Spleen (tissue), 11 donors: ENCODE results near the gene ZNF76. TPM values are rescaled to one million over a fixed set of nuclear protein-coding genes. Genes with fewer than 3 reads are reported as not detected.

ENCODE experiments used
- DNase-seq: peaks from one replicate; pipeline ENCODE4 v3.0.0-alpha.2; 2020
- H3K27ac ChIP-seq, 8 donors: fragments of 200-600 bp; sonication (generic) in 7 of 8; 1 replicate in 4 of 8; 2 replicates in 4 of 8; pipeline versions ENCODE4 v1.5.0 to v1.8.0; 2016 to 2021; ENCODE audit warnings: inconsistent platforms in 4 of 8, mild to moderate bottlenecking in 4 of 8, moderate library complexity in 1 of 8
- H3K27me3 ChIP-seq, 7 donors: fragments of 200-600 bp; sonication (generic) in 6 of 7; replicated peaks in 1 of 7; 1 replicate in 4 of 7; 2 replicates in 3 of 7; pipeline versions ENCODE4 v1.5.0 to v1.8.0; 2016 to 2021; ENCODE audit warnings: inconsistent platforms in 3 of 7, mild to moderate bottlenecking in 1 of 7
- H3K36me3 ChIP-seq, 6 donors: fragments of 200-600 bp; sonication (generic) in 5 of 6; 1 replicate in 4 of 6; 2 replicates in 2 of 6; pipeline versions ENCODE4 v1.5.0 to v1.8.0; 2016 to 2021; ENCODE audit warnings: inconsistent platforms in 2 of 6
- H3K4me1 ChIP-seq, 6 donors: fragments of 200-600 bp; sonication (generic) in 5 of 6; 1 replicate in 3 of 6; 2 replicates in 3 of 6; pipeline versions ENCODE4 v1.5.0 to v1.8.0; 2016 to 2021; ENCODE audit warnings: inconsistent platforms in 3 of 6
- H3K4me3 ChIP-seq, 8 donors: fragments of 200-600 bp; sonication (generic) in 7 of 8; 1 replicate in 4 of 8; 2 replicates in 4 of 8; pipeline versions ENCODE4 v1.5.0 to v1.8.0; 2016 to 2021; ENCODE audit warnings: inconsistent platforms in 4 of 8, mild to moderate bottlenecking in 4 of 8, moderate library complexity in 2 of 8
- H3K9me3 ChIP-seq, 8 donors: fragments of 200-600 bp; sonication (generic) in 7 of 8; 1 replicate in 4 of 8; 2 replicates in 4 of 8; pipeline versions ENCODE4 v1.5.0 to v1.8.0; 2016 to 2021; ENCODE audit warnings: inconsistent platforms in 4 of 8
- CTCF ChIP-seq, 11 experiments: fragments of 200-600 bp in 7 of 11; fragments of 450-650 bp in 4 of 11; sonication (generic) in 4 of 11; IDR thresholded peaks in 8 of 11; conservative IDR thresholded peaks in 3 of 11; 1 replicate in 7 of 11; 2 replicates in 4 of 11; pipeline versions ENCODE4 v1.4.0 to v1.8.0; 2016 to 2021; ENCODE audit warnings: antibody characterized with exemption in 11 of 11, inconsistent platforms in 4 of 11, mild to moderate bottlenecking in 1 of 11
- POLR2A ChIP-seq, 3 donors: fragments of 450-650 bp; IDR thresholded peaks; one replicate each; pipeline ENCODE4 v1.5.1; 2017; ENCODE audit warnings: antibody characterized with exemption in 3 of 3, mild to moderate bottlenecking in 1 of 3
- POLR2AphosphoS5 ChIP-seq, 3 donors: sonication (generic); formaldehyde crosslinking; IDR thresholded peaks; one replicate each; pipeline ENCODE4 v1.5.1; 2017; ENCODE audit warnings: antibody characterized with exemption in 3 of 3
- WGBS, 5 donors: extraction: QIAGEN DNeasy Blood & Tissue Kit in 3 of 5; methylation state at CpG; one replicate each; pipeline versions ENCODE4 v1.1.5 to v1.1.7; 2013 to 2018; 5-methylcytosine and 5-hydroxymethylcytosine counted together
- intact Hi-C: fragments of 100-400 bp; cut with DNase I; formaldehyde crosslinking; loops from one replicate; pipeline ENCODE4 v1.15.0; 2023; ENCODE audit warnings: low total_unique reads
- polyA plus RNA-seq, 3 donors: library from polyadenylated mRNA; stranded (reverse); fragments of 200-250 nt; gene quantifications; one replicate each; pipeline ENCODE4 v1.2.1, GENCODE V29; 2013
- total RNA-seq, 7 donors: library from RNA; depleted of rRNA in 3 of 7; stranded (reverse); fragments of >200 nt in 3 of 7; fragmentation: NEBNext Ultra II Directional in 4 of 7; extraction: Animal tissue kit (Norgen Biotek cat#: 25700) in 4 of 7; gene quantifications; one replicate each; pipeline versions ENCODE4 v1.1.0 to v1.2.1, GENCODE V29; 2016 to 2021
- donor health status: healthy with polysubstance abuse.
- donor health status: DM: no; HTN: no; CAD: no; lungs with moderate emphysema.
- donor health status: DM: no; HTN: no; CAD: no.
- donor health status: Bipolar disorder and iron deficiency.
- donor health status: healthy.
- donor health status: DM: no; HTN: no; CAD: no.
- donor health status: DM: yes; HTN: yes; CAD: no.

Gene ZNF76
- total and polyA plus RNA-seq, 10 donors, result 25.6 to 80.0 (median 57.8) TPM

- peak; percentile 4 for DNase-seq
- WGBS, 5 donors, result 92 to 98% (median 94%) methylated on average over 5 of the region's 5 CpGs
- no peaks in the 10 kb centered on the region for H3K27me3 ChIP-seq
These were observed 30.2 kb upstream of the ZNF76 start for GRCh38 chr6:35229304-35229703.

GRCh38 chr6:35230498-35230897 lies 29.0 kb upstream of the ZNF76 start:
- peak; percentile 8 for DNase-seq
- no peaks in the 10 kb centered on the region for H3K27me3 ChIP-seq
- H3K4me3 ChIP-seq, result no peak overlapping the region
- H3K36me3 ChIP-seq, result no peaks in the 10 kb centered on the region
- no peak overlapping the region for H3K27ac ChIP-seq
- intact Hi-C loops, result no loop called here
- TF ChIP-seq CTCF (IDR thresholded peaks at IDR 0.05 in 8 of 11, conservative IDR thresholded peaks at IDR 0.05 in 3 of 11) (no peak), POLR2AphosphoS5 (IDR thresholded peaks at IDR 0.05) (no peak), POLR2A (IDR thresholded peaks at IDR 0.05) (no peak)
- H3K4me1 ChIP-seq, result no peaks in the 10 kb centered on the region
- peaks cover 0 to 8% (median 0%) of the 10 kb centered on the region in 8 donors for H3K9me3 ChIP-seq
- WGBS, 5 donors, result 83 to 100% (median 89%) methylated on average over 1 of the region's 1 CpG

More at GRCh38 chr6:35229304-35229703, 30.2 kb upstream of the ZNF76 start:
- TF ChIP-seq POLR2A (IDR thresholded peaks at IDR 0.05) (no peak), CTCF (IDR thresholded peaks at IDR 0.05 in 8 of 11, conservative IDR thresholded peaks at IDR 0.05 in 3 of 11) (no peak), POLR2AphosphoS5 (IDR thresholded peaks at IDR 0.05) (no peak)
- no peak overlapping the region for H3K27ac ChIP-seq
- H3K9me3 ChIP-seq, result no peaks in the 10 kb centered on the region
- no peaks in the 10 kb centered on the region for H3K36me3 ChIP-seq
- H3K4me1 ChIP-seq, result no peaks in the 10 kb centered on the region
- H3K4me3 ChIP-seq, result no peak overlapping the region
- intact Hi-C loops, result no loop called here

DNA sequence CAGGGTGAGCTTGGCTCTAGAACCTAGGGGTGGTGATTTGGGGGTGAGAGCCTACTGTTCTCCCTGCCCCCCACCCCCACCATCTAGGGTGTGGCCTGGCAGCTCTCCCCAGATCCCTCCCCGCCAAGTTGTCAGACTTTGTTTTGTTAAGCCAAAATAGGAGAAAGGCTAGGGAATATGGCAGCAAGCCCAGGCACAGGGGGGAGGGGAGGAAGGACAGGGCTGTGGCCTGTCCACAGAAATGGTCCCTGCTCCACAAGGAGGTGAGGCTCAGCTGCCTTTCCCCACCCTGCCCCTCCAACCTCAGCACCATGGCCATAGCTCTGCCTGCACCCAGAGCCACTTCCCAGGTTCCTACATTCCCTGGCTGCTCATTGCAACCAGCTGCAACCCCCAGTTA lies 28.6 kb upstream of the ZNF76 start:
- intact Hi-C loops, result no loop called here
- Histone ChIP-seq H3K4me3 (no peak overlapping the region), H3K36me3 (no peaks in the 10 kb centered on the region), H3K4me1 (no peaks in the 10 kb centered on the region), H3K9me3 (peaks cover 0 to 9% (median 0%) of the 10 kb centered on the region in 8 donors), H3K27me3 (no peaks in the 10 kb centered on the region), H3K27ac (no peak overlapping the region)
- TF ChIP-seq POLR2A (IDR thresholded peaks at IDR 0.05) (no peak), CTCF (IDR thresholded peaks at IDR 0.05 in 8 of 11, conservative IDR thresholded peaks at IDR 0.05 in 3 of 11) (no peak), POLR2AphosphoS5 (IDR thresholded peaks at IDR 0.05) (no peak)
- peak; percentile 44 for DNase-seq
- 71 to 100% (median 82%) methylated on average over 1 of the region's 1 CpG for WGBS, 5 donors

- peak; percentile 36 for DNase-seq
- H3K36me3 ChIP-seq, result no peaks in the 10 kb centered on the region
- WGBS, 5 donors, result 95 to 98% (median 97%) methylated on average over 7 of the region's 7 CpGs
- H3K4me1 ChIP-seq, result no peaks in the 10 kb centered on the region
- no peaks in the 10 kb centered on the region for H3K27me3 ChIP-seq
- H3K27ac ChIP-seq, result no peak overlapping the region
- TF ChIP-seq CTCF (IDR thresholded peaks at IDR 0.05 in 8 of 11, conservative IDR thresholded peaks at IDR 0.05 in 3 of 11) (no peak), POLR2A (IDR thresholded peaks at IDR 0.05) (no peak), POLR2AphosphoS5 (IDR thresholded peaks at IDR 0.05) (no peak)
- peaks cover 0 to 9% (median 0%) of the 10 kb centered on the region in 8 donors for H3K9me3 ChIP-seq
- intact Hi-C loops, result no loop called here
- no peak overlapping the region for H3K4me3 ChIP-seq
These were observed 28.0 kb upstream of the ZNF76 start for GRCh38 chr6:35231563-35231962.
